Measurements from ENCODE around the gene STMND1. TPM values are rescaled to one million over a fixed set of nuclear protein-coding genes. Genes with fewer than 3 reads are reported as not detected.

STMND1 gene
- total RNA-seq, 4 donors from 2014 or later, result 1.2 TPM; not detected in 3

DNA sequence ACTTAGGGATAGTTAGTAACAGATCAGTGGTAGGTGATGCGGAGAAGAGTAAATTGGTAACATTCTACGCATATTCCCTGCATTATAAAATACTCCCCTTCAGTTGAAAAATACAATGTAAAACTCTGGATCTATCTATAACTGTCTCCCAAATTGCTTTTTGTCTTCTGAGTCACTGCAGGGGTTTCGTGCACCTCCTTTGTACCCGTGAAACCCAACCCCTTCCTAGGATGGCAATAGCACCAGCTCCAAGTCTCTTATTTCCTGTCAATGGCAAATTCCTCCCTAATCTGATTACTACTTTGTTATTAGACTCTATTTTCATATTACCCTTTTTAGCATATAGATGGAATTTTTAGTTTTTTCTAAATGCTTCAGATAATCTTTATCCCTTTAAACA, 20.6 kb upstream of the STMND1 start:
- DNase-seq (ENCODE audit: low spot score in 2 of 2), result no peak
- no peak overlapping the region for H3K4me3 ChIP-seq (ENCODE audit: low read depth, poor library complexity, severe bottlenecking)
- intact Hi-C loops (cut with DNase I; ENCODE audit: low total_unique reads), result no loop called here
- 70 to 82% methylated on average over 4 of the region's 4 CpGs for WGBS, 2 donors
- TF ChIP-seq, protein P1, sequence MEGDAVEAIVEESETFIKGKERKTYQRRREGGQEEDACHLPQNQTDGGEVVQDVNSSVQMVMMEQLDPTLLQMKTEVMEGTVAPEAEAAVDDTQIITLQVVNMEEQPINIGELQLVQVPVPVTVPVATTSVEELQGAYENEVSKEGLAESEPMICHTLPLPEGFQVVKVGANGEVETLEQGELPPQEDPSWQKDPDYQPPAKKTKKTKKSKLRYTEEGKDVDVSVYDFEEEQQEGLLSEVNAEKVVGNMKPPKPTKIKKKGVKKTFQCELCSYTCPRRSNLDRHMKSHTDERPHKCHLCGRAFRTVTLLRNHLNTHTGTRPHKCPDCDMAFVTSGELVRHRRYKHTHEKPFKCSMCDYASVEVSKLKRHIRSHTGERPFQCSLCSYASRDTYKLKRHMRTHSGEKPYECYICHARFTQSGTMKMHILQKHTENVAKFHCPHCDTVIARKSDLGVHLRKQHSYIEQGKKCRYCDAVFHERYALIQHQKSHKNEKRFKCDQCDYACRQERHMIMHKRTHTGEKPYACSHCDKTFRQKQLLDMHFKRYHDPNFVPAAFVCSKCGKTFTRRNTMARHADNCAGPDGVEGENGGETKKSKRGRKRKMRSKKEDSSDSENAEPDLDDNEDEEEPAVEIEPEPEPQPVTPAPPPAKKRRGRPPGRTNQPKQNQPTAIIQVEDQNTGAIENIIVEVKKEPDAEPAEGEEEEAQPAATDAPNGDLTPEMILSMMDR (IDR thresholded peaks at IDR 0.05), result no peak
- no peak for TF ChIP-seq POLR2A (IDR thresholded peaks at IDR 0.05)

DNA sequence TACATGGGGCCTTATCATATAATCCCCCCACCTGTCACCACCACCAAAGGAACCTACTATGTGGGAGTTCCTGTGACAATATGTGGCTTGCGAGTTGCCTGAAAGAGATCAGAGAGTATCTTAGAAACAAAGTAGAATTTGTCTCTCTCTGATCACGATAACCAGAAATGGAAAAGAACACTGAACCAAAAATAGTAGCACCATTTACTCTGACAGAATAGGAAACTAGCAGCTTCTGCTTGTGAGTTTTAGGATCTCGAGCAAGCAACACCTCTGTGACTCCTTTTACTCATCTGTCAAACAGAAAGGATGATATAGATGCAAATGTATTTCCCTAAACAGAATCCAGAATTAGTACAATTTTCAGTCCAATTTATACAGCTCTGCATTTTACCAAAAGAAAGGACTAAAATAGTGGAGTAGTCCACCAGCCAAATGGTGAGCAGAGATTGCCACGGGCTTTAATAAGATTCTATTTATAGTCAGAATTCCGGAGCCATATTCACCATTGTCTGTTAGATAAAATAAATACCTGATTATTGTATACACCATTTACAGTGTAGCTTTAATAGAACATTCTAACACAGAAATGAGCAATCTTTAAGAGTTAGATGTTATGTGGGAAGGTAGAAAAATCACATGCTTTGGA, 19.9 kb upstream of the STMND1 start:
- intact Hi-C loops (cut with DNase I; ENCODE audit: low total_unique reads), result no loop called here
- TF ChIP-seq POLR2A (IDR thresholded peaks at IDR 0.05), result no peak
- TF ChIP-seq, protein P1 (IDR thresholded peaks at IDR 0.05), result no peak
- H3K4me3 ChIP-seq (ENCODE audit: low read depth, poor library complexity, severe bottlenecking), result no peak overlapping the region
- 71 to 74% methylated on average over 5 of the region's 5 CpGs for WGBS, 2 donors
- DNase-seq (ENCODE audit: low spot score in 2 of 2), result no peak

DNA sequence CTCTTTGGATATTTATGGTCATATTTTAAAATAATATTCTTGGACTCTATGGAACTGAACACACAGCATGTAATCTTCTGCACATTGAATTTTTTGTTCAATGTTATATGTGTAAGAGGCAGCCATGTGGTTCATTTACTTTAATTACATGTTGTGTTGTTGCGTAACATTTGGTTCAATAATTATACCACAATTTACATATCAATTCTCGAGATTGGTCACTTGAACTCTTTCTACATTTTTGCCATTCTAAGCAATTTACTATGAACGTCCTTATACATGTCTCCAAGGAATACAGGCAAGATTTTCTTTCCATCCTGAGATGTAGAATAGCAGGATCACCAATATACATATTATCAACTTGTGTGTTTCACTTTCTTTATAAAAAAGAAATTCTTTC, 18.5 kb upstream of the STMND1 start:
- no peak overlapping the region for H3K4me3 ChIP-seq (ENCODE audit: low read depth, poor library complexity, severe bottlenecking)
- TF ChIP-seq POLR2A (IDR thresholded peaks at IDR 0.05), result no peak
- TF ChIP-seq, protein P1 (IDR thresholded peaks at IDR 0.05), result no peak
- DNase-seq (ENCODE audit: low spot score in 2 of 2), result no peak
- 88 to 89% methylated on average over 3 of the region's 3 CpGs for WGBS, 2 donors
- intact Hi-C loops (cut with DNase I; ENCODE audit: low total_unique reads), result no loop called here

DNA sequence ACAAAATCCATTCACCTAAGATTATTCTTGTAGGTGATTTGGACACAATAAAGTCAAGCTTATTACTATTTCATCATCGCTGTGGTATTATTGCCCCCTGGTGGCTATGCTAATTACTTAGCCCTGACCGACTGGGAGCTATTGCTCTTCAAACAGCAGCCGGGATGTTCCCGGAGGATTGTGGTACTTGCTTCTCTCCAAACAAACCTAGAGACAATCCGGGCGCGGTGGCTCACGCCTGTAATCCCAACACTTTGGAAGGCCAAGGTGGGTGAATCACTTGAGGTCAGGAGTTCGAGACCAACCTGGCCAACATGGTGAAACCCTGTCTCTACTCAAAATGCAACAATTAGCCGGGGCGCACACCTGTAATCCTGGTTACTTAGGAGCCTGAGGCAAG, 15.4 kb upstream of the STMND1 start:
- peak; percentile 60 to 86 for DNase-seq (ENCODE audit: low spot score in 2 of 2)
- WGBS, 2 donors, result 17 to 24% methylated on average over 11 of the region's 11 CpGs
- intact Hi-C loops (cut with DNase I; ENCODE audit: low total_unique reads), result no loop called here
- TF ChIP-seq, protein P1 (IDR thresholded peaks at IDR 0.05), result peak in 1 of 3 donors; percentile 7
- TF ChIP-seq POLR2A (IDR thresholded peaks at IDR 0.05), result no peak
- no peak overlapping the region for H3K4me3 ChIP-seq (ENCODE audit: low read depth, poor library complexity, severe bottlenecking)

DNA sequence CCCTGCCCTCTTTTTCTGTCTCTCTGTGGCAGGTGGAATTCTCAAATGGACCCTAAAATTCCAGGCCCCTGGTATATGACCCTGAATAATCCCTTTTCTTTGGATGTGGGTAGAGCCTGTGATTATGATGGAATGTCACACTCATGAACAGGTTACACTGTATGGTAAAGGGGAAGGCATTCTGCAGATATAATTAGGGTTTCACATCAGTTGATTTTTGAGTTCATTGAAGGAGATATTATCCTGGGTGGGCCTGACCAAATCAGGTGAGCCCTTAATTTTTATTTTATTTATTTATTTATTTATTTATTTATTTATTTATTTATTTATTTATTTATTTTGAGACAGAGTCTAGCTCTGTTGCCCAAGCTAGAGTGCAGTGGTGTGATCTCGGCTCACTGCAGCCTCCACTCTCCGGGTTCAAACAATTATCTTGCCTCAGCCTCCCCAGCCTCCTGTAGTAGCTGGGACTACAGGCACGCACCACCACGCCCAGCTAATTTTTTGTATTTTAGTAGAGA, 13.7 kb upstream of the STMND1 start:
- H3K4me3 ChIP-seq (ENCODE audit: low read depth, poor library complexity, severe bottlenecking), result no peak overlapping the region
- no peak for DNase-seq (ENCODE audit: low spot score in 2 of 2)
- 96 to 100% methylated on average over 4 of the region's 4 CpGs for WGBS, 2 donors
- TF ChIP-seq POLR2A (IDR thresholded peaks at IDR 0.05), result no peak
- TF ChIP-seq, protein P1 (IDR thresholded peaks at IDR 0.05), result no peak
- intact Hi-C loops (cut with DNase I; ENCODE audit: low total_unique reads), result no loop called here

DNA sequence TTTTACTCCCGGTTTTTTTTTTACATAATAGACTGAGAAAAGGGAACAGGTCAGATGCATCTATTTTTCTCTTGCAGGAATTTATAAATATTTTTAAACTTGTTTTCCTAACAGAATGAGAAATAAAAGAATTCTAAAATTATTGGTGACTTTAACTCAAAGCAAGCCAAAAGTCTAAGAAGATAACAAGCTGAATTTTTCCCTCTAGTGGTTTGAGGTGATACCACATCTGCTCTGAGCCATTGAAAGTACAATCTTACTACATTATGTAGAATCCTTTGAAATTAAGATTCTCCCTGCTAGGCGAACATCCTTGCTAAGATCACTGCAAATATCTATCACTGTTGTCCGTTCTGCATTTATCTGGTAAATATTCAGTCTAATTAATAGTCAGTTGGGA, 10.7 kb upstream of the STMND1 start:
- WGBS, 2 donors, result 88 to 90% methylated on average over 3 of the region's 3 CpGs
- TF ChIP-seq, protein P1 (IDR thresholded peaks at IDR 0.05), result no peak
- no peak for TF ChIP-seq POLR2A (IDR thresholded peaks at IDR 0.05)
- intact Hi-C loops (cut with DNase I; ENCODE audit: low total_unique reads), result no loop called here
- DNase-seq (ENCODE audit: low spot score in 2 of 2), result no peak
- H3K4me3 ChIP-seq (ENCODE audit: low read depth, poor library complexity, severe bottlenecking), result no peak overlapping the region
